GM21825 (cell line): ENCODE results near the gene BIRC7.
"Not testable (repeated sequence)": the region's sequence is repeated elsewhere in the genome, so short reads cannot be mapped to it uniquely, and the experiment has no call there.

Source experiments
- ATAC-seq: cut with Tn5 transposase; IDR thresholded peaks from one replicate; pipeline ENCODE4 v1.9.1; 2021; ENCODE audit warnings: mild to moderate bottlenecking, moderate library complexity; ENCODE audit not compliant: unreplicated experiment

BIRC7 gene

DNA sequence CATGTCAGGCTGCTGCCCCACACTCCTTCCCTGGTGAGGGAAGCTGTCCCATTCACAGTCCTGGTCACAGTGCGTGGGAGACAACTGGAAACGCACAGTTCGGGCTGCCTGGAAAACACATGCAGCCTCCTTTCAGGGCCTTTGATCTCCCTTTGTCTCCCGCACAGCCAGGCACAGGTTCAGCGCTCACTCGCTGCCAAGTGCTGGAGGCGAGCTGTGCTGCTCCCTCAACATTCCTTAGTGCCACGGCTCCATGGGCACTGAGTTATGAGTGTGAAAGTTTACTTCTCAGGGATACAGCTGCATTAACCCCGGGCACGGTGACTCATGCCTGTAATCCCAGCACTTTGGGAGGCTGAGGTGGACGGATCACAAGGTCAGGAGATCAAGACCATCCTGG lies 28.8 kb upstream of the BIRC7 start:
- ATAC-seq = no peak

DNA sequence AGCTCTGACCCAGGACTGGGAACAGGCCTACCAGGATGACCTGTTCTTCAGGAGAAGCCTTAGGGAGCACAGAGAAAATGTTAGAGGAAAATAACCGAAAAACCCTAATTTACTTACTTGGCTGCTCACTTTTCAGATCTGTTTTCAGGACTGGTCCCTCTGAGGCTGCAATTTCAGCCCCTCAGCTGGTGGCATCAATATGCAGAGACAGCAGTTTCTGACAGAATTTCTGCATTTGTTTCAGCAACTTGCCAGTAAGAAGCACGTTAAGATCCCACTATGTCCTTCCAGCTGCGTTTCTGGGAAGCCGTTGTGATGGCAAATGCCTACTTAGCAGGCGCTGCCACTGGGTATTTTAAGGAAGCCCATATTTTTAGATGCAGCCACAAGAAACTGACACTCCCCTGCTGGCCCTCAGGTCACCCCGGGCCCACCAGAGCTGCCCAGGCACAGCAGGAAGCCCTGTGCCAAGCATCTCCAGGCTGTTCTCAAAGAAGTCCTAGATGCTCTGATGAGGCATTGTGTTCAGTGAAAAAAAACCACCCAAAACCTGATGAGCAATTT lies 27.3 kb upstream of the BIRC7 start:
- ATAC-seq = no peak

DNA sequence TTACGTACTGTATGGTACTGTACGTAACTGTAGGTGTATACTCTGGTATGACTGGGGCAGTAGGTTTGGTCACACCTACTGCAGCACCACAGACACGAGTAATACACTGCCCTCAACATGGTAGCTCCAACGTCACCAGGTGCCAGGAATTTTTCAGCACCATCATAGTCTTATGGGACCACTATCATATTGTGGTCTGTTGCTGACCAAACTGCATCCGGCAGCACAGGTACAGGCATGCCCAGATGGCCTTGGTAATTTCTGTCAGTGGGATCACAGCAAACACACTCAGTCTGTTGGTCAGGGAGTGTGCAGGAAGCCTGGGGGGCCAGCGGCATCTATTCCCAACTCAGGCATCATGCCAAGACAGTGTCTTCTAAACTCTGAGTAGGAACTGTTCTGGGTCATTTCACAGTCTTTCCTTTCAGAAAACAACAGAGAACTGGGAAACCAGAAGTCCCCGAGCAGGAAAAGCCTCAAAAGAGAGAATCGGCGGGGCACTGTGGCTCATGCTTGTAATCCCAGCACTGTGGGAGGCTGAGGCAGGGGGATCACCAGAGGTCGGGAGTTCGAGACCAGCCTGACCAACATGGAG lies 25.6 kb upstream of the BIRC7 start:
- no peak for ATAC-seq

DNA sequence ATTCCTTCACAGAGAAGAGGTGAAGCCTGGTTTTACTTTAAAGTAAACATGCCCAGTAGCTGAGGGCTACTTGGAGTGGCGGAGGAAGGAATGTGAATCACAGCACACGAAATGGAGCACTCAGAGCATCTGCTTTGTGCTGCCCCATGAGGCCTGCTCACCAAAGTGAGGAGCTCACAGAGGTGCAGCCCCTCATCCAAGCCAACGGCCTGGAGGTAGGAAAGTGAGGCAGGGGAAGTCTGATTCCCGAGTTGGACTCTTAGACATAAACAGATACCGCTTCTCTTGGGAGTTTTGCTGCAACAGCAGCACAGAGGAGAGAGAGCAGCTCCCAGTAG lies 23.3 kb upstream of the BIRC7 start:
- no peak for ATAC-seq

DNA sequence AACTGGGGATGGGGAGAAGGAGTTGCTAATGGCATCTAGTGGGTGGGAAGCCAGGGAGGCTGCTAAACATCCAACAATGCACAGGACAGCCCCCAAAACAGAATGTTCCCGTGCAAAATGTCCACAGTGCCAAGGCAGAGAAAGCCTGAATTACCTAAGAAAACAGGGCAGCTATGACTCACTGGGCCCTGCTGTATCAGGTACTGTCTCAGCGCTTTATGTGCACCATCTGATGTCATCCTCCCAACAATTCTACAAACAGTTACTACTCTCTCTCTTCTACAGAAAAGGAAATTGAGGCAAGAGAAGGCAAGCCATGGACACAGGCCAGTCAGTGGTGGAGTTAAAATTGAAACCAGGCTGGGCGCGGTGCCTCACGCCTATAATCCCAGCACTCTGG lies 22.9 kb upstream of the BIRC7 start:
- ATAC-seq = no peak

DNA sequence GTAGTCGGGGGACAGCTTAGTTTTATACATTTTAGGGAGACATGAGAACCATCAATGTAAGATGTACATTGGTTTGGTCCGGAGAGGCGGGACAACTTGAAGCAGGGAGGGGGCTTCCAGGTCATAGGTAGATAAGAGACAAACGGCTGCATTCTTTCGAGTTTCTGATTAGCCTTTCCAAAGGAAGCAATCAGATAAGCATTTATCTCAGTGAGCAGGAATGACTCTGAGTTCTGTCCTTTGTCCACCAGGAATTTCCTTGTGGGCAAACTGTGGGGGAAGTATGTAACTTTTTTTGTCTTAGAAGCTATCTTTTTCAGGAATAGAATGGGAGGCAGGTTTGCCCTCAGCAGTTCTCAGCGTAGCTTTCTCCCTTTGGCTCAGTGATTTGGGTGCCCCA lies 21.2 kb upstream of the BIRC7 start:
- no peak for ATAC-seq

DNA sequence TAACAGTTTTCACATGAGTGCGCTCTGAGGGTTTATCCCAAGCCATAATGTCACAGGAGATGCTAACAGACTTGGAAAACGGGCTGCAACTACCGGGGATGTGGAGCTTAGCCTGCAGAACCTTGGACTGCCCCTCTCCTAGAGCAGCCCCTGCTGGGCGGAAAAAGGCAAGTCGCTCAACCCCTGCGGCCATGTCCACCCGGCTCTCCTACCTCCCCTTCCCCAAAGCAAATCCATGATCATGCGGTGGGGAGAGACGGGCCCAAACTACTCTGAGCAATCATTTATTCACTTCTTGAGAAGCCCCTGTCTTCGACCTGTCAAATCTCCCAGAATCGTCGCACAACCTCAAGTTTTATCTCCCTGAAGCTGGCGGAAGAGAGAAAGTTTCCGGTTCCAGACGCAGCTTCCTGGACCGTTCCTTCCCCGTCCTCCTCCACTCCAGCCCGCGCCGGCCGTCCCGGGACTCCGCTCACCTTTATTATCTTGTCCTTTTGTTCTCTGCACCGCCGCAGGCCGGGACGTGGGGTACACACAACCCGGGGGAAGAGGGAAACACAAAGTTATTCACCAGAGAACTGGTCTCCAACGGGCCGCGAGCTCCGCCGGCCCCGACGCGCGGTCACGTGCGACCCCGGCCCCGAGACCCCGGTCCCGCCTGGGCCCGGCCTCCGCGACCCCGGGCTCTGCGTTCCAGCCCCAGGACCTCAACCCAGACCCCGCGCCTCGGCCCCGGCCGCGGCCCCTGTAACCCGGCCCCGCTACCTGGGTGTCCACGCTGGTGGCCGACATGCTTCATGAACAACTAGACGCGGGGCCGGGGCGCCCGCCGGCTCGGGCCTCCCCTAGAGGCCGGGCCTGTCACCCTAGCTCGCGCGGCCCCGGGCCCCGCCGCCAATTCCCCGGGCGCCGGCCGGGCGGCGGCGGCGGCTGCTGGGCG lies 20.3 kb upstream of the BIRC7 start:
- ATAC-seq = peak; percentile 26

DNA sequence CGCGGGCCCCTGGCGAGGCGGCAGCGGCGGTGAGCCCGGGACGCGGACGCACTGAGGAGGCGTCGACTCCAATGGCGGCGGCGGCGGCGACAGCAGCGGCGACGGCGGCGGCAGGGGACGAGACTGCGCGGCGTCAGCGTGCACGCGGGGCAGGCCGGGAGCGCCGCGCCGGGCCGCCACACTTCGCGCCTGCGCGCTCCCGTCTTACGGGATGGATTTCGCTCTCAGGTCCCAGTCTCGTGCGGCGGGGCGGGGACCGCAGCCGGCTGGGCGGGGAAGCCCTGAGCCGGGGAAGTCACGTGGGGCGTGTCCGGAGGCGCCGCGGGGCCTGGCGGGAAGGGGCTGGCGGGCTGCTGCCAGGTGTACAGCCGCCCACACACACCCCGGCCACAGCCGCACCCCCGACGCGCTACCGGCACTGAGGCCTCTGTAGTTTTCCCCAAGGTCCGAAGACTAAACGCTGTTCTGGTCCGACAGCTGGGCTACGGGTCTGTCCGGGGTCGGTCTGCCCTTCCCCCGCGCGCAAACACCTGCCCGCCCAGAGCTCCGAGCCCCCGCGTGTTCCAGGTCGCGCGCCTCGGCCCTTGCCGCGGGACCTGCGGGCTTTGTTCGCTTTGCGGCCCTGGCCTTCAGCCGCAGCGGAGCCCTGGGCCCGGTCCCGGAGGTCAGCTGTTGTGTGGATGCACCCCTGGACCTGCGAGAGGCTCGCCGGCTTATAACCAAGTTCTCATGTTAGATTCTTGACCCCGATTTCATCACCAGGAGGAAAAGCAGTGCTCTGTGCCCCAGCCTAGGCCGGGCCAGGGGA lies 19.5 kb upstream of the BIRC7 start, which contains the start of gene YTHDF1:
Gene YTHDF1 (minus strand): TSS at position 91 of the 808 bp plus-strand sequence. CDS start 239 bp downstream, outside the sequence.
- ATAC-seq = peak; percentile 78

DNA sequence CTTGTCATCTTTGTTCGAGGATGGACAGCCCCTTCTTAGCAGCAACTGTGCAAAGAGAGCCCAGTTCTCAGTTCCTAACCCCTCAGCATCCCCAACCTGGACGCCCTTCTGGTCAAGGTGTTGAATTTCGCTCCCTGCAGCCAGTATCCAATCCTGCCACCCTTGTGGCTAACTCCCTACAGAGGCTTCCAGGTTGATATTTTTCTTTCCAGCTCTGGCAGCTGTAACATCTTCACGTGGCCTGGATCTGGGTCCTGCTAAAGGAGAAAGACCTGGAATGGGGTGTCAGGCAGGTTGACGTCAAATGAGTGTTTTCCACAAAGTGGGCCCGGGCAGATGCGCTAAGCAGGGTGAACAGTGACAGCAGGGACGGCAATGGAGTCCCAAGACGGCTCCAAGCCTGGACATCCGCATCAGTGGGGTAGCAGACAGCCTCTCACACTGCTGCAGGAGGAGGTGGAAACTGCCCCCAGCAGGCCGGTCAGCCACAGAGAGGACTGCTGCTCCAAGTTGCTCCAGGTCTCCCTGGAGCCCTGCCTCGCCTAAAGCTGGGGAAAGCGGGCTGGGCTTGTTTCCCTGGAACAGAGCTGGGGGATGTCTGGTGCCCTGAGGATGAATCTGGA lies 18.7 kb upstream of the BIRC7 start:
- ATAC-seq = no peak

DNA sequence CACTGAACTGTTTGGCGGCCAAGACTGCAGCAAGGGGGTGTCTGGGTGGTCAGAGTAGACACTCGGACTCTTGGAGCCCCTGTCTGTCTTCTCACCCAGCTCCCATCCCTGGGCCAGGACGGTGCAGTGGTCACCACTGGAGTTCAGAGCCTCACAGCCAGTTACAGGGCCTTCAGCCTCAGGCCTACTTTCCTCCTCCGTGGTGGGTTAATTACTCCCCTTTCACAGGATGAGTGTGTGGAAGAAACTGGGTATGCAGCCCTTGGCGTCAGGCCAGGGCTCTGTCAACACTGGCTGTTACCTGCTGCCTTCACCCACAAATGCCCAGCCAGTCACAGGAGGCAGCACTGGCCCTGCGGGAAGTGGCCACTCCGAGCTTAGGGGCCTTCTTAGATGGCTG lies 18.0 kb upstream of the BIRC7 start:
- ATAC-seq = no peak

DNA sequence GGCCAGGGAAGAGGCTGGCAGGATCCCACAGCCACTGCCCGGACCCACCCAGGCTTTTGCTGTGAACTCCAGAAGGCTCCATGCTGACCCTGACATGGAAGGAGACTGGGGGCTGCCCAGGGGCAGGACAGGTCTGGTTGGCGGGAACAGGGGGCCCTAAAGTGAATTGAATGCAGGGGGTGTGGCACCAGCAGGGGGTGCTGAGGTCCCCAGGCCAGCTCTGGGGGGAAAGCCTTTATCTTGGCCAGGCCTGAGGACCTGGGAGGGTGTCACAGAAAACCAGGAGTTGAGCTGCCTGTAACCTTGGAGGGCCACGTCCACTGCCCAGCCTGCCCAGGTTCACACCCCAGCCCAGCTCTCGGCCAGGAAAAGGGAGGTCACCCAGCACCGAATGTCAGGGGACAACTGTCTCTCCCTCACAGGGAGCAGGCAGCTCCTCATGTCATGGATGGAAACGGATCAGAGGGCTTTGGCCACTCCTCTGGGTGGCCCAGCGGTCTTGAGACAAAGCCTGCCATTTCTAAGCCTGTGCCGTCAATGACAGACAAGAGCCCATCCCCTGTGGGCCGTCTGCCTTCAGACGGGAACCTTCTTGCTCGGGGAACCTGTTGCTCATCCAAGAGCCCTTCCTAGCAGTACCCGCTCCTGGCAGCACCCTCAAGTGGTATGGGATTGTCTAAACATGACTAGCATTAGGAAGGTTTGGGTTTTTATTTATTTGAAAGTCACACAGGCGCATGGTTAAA lies 16.8 kb upstream of the BIRC7 start:
- ATAC-seq = no peak

DNA sequence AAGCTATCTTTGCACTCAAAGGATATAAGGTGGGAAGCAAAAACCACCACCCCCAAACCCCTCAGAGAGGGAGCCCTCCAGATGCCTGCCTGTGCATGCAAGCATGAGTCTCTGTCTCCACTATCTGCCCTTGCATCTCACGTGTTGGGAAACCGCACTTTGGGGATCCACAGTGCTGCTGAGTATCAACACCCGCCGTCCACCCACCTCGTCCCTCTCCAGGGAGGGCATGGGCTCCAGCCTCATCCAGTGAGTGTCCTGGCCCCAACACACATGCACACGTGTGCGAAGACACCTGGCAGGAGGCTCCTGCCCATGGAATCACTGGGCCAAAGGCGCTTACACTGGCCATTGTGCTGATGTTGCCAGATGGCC lies 16.3 kb upstream of the BIRC7 start:
- no peak for ATAC-seq

DNA sequence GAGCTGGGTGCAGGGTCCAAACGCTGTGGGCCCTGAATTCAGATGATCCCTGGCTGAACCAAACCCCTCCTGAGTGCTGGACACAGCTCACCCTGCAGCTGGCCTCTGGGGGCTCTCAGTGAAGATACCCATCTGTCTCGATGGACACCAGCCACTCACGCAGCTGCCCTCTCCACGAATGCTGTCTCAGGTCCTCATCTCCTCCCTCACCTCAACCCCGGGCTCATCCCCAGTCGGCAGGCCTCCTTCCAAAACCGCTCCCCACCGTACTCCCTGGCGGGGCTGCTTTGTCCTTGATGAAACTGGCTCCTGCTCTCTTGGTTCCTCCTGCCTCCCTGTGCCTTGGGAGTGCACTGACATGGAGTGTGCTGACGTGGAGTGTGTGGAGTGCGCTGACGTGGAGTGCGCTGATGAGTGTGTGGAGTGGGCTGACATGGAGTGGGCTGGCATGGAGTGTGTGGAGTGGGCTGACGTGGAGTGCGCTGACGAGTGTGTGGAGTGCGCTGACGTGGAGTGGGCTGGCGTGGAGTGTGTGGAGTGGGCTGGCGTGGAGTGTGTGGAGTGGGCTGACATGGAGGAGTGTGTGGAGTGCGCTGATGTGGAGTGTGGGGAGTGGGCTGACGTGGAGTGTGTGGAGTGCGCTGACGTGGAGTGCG lies 15.7 kb upstream of the BIRC7 start:
- ATAC-seq = no peak

DNA sequence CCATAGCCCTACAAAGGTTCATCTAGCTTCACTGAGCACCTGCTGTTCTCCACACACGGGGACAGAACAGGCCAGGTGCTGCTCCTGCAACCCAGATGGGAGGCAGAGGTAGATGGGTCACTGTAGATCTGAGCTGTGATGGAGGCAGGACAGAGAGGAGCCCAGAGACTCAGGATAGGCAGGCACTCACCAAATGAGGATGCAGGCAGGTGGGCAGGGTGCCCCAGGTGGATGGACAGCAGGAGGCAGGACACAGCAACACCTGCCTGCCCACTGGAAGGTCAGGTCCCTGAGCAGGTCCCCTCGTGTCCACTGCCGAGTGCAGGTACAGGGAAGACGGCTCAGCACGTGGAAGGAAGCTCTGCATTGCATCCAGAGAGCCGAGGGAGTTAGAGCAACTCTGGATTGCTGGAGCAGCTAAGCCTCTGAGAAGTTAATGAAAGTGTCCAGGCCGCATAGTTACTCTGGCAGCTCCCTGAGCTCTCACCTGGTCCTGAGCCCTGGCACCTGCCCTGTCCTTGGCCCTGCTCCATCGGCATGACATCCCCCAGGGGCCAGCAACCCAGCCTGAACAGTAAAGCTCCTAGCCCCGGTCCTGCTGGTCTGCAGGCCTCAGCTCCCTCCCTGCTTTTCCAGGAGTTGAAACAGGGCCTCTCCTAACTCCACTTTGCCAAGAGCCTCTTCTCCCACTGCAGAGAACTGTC lies 14.9 kb upstream of the BIRC7 start:
- no peak for ATAC-seq

DNA sequence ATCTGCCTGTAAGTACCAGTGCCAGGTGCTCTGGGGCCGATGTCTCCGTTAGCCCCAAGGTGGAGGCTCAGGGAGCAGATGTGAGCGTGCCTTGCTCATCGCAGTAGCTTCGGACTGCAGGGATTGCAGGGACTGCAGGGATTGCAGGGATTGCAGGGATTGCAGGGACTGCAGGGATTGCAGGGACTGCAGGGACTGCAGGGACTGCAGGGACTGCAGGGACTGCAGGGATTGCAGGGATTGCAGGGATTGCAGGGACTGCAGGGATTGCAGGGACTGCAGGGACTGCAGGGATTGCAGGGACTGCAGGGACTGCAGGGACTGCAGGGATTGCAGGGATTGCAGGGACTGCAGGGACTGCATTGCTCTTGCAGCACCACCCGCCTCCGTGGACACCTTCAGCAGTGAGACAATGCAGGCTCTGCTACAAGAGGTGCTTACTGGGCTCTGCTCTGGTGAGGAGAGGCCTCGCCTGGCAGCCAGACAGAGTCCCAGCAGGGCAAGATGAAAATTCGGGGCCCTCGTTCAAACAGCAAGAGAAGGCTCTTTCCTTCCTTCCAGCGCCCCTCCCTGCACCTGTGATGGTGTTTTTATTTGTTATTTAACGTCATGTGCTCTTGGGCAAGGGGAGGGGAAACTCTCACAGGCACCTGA lies 14.2 kb upstream of the BIRC7 start:
- ATAC-seq = not testable (repeated sequence)

DNA sequence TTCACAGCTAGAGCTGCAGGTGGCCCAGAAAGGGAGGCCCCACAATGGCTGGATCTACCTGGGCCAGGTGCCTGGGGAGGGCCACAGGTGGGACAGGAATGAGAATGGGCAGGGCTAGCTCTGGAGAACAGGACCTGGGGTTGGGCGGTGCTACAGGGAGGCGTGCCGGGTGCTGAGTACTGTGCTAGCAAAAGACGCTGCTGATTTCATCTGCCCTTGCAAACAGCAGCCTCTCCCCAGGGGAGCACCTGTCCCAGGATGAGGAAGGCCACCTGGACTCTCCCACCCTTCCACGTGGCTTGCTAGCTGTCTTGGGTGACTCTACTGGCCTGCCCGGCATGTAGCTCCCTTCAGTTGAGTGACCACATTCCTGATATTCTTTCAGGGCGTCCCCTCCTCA lies 13.2 kb upstream of the BIRC7 start:
- ATAC-seq = no peak

DNA sequence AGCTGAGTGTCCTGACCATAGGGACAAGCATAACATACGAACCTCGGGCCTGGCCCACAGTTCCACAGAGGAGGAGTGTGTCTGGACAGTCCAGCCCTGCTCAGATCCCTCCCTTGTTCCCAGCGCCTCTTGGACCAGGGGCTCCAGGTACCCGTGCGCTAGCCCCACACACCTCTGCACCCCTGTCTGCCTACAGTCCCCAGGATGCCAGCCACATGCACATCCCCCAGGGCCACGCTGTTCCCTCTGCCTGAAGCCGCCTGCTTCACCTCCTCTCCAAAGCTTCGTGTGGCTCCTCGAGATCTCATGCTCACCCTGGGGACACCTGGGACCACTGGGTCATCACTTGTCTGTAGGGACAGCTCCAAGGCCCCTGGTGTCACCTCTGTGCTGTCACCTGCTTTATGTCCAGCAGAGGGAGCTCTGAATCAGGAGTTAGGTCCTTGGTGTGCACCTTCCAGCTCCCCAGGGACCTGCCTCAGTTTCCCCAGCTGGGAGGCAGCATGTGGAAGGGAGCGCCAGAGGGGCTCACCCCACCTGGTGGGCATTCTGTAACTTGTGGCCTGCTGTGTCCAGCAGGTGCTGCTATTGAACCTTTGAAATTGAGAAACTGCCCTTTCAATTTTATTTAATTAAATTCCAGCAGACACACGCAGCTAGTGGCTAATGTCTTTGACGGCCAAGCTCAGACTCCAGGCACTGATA lies 12.4 kb upstream of the BIRC7 start:
- no peak for ATAC-seq

DNA sequence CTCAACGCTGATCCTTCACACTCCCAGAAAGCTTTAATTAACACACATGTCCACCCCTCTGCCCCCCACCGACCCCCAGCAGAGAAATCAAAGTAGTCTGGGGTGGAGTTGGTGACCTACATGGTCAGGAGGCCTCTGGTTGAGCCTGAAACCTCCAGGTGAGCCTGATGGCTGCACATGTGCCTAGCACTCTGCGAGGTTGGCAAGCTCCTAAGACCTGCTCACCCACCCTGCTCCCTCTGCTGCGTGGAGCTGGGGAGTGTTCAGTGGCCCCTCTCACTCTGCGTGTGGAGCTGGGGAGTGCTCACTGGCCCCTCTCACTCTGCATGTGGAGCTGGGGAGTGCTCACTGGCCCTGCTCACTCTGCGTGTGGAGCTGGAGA lies 11.9 kb upstream of the BIRC7 start:
- ATAC-seq = no peak
